T-helper 1 cell treated with Interleukin-12 subunit alpha and Interleukin-12 subunit beta and Interleukin-4 antibody, amounts not matched to agents 30 ng/mL and 1 ng/mL, for 36 hours (primary cell): ENCODE results near the gene NELFCD. TPM values are rescaled to one million over a fixed set of nuclear protein-coding genes. Genes with fewer than 3 reads are reported as not detected.

Source experiments
- intact Hi-C: fragments of 100-400 bp; cut with micrococcal nuclease; formaldehyde crosslinking; loops from one replicate; pipeline ENCODE4 v1.15.1; 2024
- total RNA-seq: library from RNA; stranded (reverse); gene quantifications from 2 replicates; pipeline ENCODE4 v1.2.3, GENCODE V29; 2022

NELFCD gene
- total RNA-seq, 1 donor from 2014 or later, result 73.7 TPM

- intact Hi-C loops, result no loop called here
These were observed 40.0 kb downstream of the NELFCD start for GRCh38 chr20:59020938-59021551.

GRCh38 chr20:59022754-59023153 is 41.7 kb downstream of the NELFCD start:
- intact Hi-C loops, result no loop called here

GRCh38 chr20:59023616-59024015 is 42.6 kb downstream of the NELFCD start:
- intact Hi-C loops, result no loop called here

- intact Hi-C loops, result no loop called here
These were observed 43.1 kb downstream of the NELFCD start for GRCh38 chr20:59024111-59024530.

GRCh38 chr20:59025086-59025485 is 44.0 kb downstream of the NELFCD start:
- intact Hi-C loops, result no loop called here

GRCh38 chr20:59025511-59025910 is 44.5 kb downstream of the NELFCD start:
- intact Hi-C loops, result no loop called here

- intact Hi-C loops, result no loop called here
These were observed 46.1 kb downstream of the NELFCD start for GRCh38 chr20:59026904-59027740.

GRCh38 chr20:59027741-59028320 is 46.8 kb downstream of the NELFCD start:
- intact Hi-C loops, result no loop called here

GRCh38 chr20:59028812-59029211 is 47.8 kb downstream of the NELFCD start:
- intact Hi-C loops, result no loop called here

GRCh38 chr20:59030911-59031563 is 50.0 kb downstream of the NELFCD start:
- intact Hi-C loops, result loop anchor here (5.0 kb wide), 3 partner anchors 116 to 794 kb away; no protein-coding TSS in a partner anchor

- intact Hi-C loops, result loop anchor here (1.0 to 5.0 kb wide), 13 partner anchors 11 to 794 kb away; partner anchors contain the start of genes CTSZ, NELFCD, PRELID3B and VAPB
These were observed 50.5 kb downstream of the NELFCD start for GRCh38 chr20:59031564-59032022.

- intact Hi-C loops, result loop anchor here (1.0 to 5.0 kb wide), 13 partner anchors 10 to 795 kb away; partner anchors contain the start of genes CTSZ, NELFCD, PRELID3B and VAPB
These were observed 51.1 kb downstream of the NELFCD start, which contains the start of gene ATP5F1E for GRCh38 chr20:59032023-59032712. ATP5F1E (minus strand) TSS chr20:59032335; CDS start chr20:59032251, 84 bp downstream.

- intact Hi-C loops, result loop anchor here (1.0 to 5.0 kb wide), 13 partner anchors 10 to 795 kb away; partner anchors contain the start of genes CTSZ, NELFCD, PRELID3B and VAPB
These were observed 51.6 kb downstream of the NELFCD start for GRCh38 chr20:59032713-59033059.

GRCh38 chr20:59033093-59033492 is 52.0 kb downstream of the NELFCD start:
- intact Hi-C loops, result loop anchor here (2.0 to 5.0 kb wide), 6 partner anchors 16 to 796 kb away; partner anchors contain the start of gene VAPB

- intact Hi-C loops, result loop anchor here (2.0 to 5.0 kb wide), 6 partner anchors 17 to 796 kb away; partner anchors contain the start of gene VAPB
These were observed 52.6 kb downstream of the NELFCD start for GRCh38 chr20:59033616-59034165.

GRCh38 chr20:59035381-59035780 is 54.3 kb downstream of the NELFCD start:
- intact Hi-C loops, result no loop called here

GRCh38 chr20:59037386-59037785 is 56.3 kb downstream of the NELFCD start:
- intact Hi-C loops, result no loop called here

GRCh38 chr20:59039233-59039632 is 58.2 kb downstream of the NELFCD start:
- intact Hi-C loops, result no loop called here

GRCh38 chr20:59040667-59041066 is 59.6 kb downstream of the NELFCD start:
- intact Hi-C loops, result loop anchor here (5.0 kb wide), 1 partner anchor 1648 kb away; the partner anchor contains the start of gene RBM38

GRCh38 chr20:59041487-59041886 is 60.4 kb downstream of the NELFCD start:
- intact Hi-C loops, result loop anchor here (5.0 kb wide), 1 partner anchor 1649 kb away; the partner anchor contains the start of gene RBM38
